Naive thymus-derived CD4-positive, alpha-beta T cell (primary cell): ENCODE data around the gene UBE3A. TPM values are rescaled to one million over a fixed set of nuclear protein-coding genes. Genes with fewer than 3 reads are reported as not detected.
A peak's percentile ranks its signal among the peaks of the same experiment; 100 is the strongest.

Source experiments
- ATAC-seq: fragments of 150-1000 bp; cut with Tn5 transposase; 2 replicates; pipeline ENCODE4 v1.10.0; 2021; ENCODE audit warnings: mild to moderate bottlenecking, moderate library complexity
- CTCF ChIA-PET: fragments of 350-600 bp; sonication (Branson Sonifier 250); formaldehyde crosslinking; loops from one replicate; lab custom pipeline; 2021; ENCODE audit warnings: antibody characterized with exemption; lab: Charles Lee
- POLR2A ChIA-PET: fragments of 350-600 bp; sonication (Branson Sonifier 250); formaldehyde crosslinking; loops from one replicate; lab custom pipeline; 2021; ENCODE audit warnings: antibody characterized with exemption, inconsistent platforms; lab: Charles Lee
- DNase-seq, 9 donors: peaks; one replicate each; pipeline versions ENCODE4 v3.0.0 to v3.0.0-alpha.2; 2020 to 2022; ENCODE audit warnings: mixed read lengths in 1 of 9
- H3K27ac ChIP-seq: one replicate; pipeline ENCODE4 v1.7.0; 2013; ENCODE audit warnings: mild to moderate bottlenecking, low read depth, low read length, moderate library complexity
- H3K27me3 ChIP-seq, 2 donors: one replicate each; pipeline ENCODE4 v1.7.0; 2013; ENCODE audit warnings: low read length in 2 of 2, mild to moderate bottlenecking in 2 of 2, moderate library complexity in 2 of 2; ENCODE audit not compliant: control insufficient read depth in 2 of 2, insufficient read depth in 2 of 2
- H3K36me3 ChIP-seq, 3 experiments: 1 replicate in 2 of 3; 2 replicates in 1 of 3; pipeline ENCODE4 v1.7.0; 2013; ENCODE audit warnings: low read length in 3 of 3, mild to moderate bottlenecking in 3 of 3, moderate library complexity in 1 of 3; ENCODE audit not compliant: insufficient read depth in 3 of 3, control insufficient read depth in 2 of 3
- H3K4me1 ChIP-seq, 2 donors: one replicate each; pipeline ENCODE4 v1.7.0; 2013; ENCODE audit warnings: low read length in 2 of 2, mild to moderate bottlenecking in 2 of 2, moderate library complexity in 1 of 2; ENCODE audit not compliant: control insufficient read depth in 2 of 2, insufficient read depth in 2 of 2
- H3K4me3 ChIP-seq: 2 replicates; pipeline ENCODE4 v1.7.0; 2013; ENCODE audit warnings: mild to moderate bottlenecking, low read length
- H3K9me3 ChIP-seq, 3 experiments: 1 replicate in 2 of 3; 2 replicates in 1 of 3; pipeline ENCODE4 v1.7.0; 2013; ENCODE audit warnings: low read length in 3 of 3; ENCODE audit not compliant: control insufficient read depth in 2 of 3
- H3K27ac Mint-ChIP-seq, 9 donors: one replicate each; pipeline ENCODE4 v1.8.0; 2020 to 2022; ENCODE audit warnings: mixed read lengths in 9 of 9, mild to moderate bottlenecking in 8 of 9, moderate library complexity in 5 of 9, inconsistent platforms in 2 of 9
- H3K27me3 Mint-ChIP-seq, 5 donors: one replicate each; pipeline ENCODE4 v1.8.0; 2021 to 2022; ENCODE audit warnings: mixed read lengths in 5 of 5, mild to moderate bottlenecking in 1 of 5
- H3K36me3 Mint-ChIP-seq, 5 donors: one replicate each; pipeline ENCODE4 v1.8.0; 2020 to 2022; ENCODE audit warnings: mixed read lengths in 5 of 5, mild to moderate bottlenecking in 3 of 5, inconsistent platforms in 1 of 5
- H3K4me1 Mint-ChIP-seq, 7 donors: one replicate each; pipeline ENCODE4 v1.8.0; 2020 to 2022; ENCODE audit warnings: mixed read lengths in 7 of 7, mild to moderate bottlenecking in 3 of 7, inconsistent platforms in 1 of 7
- H3K4me3 Mint-ChIP-seq, 10 donors: one replicate each; pipeline ENCODE4 v1.8.0; 2020 to 2022; ENCODE audit warnings: mild to moderate bottlenecking in 10 of 10, mixed read lengths in 10 of 10, moderate library complexity in 6 of 10, inconsistent platforms in 2 of 10
- H3K9me3 Mint-ChIP-seq, 11 donors: one replicate each; pipeline ENCODE4 v1.8.0; 2020 to 2022; ENCODE audit warnings: mixed read lengths in 11 of 11, mild to moderate bottlenecking in 4 of 11, inconsistent platforms in 1 of 11, moderate library complexity in 1 of 11
- intact Hi-C, 2 donors: fragments of 100-400 bp; cut with micrococcal nuclease; formaldehyde crosslinking; loops; one replicate each; pipeline ENCODE4 v1.15.1; 2023
- polyA plus RNA-seq, 2 donors: library from polyadenylated mRNA; unstranded; fragments of 300-500 nt; fragmentation: Illumina TruSeq; gene quantifications; one replicate each; pipeline ENCODE4 v1.2.3, GENCODE V29; 2021
- total RNA-seq, 6 experiments: library from RNA in 5 of 6; stranded (reverse) in 5 of 6; gene quantifications; 1 replicate in 5 of 6; 2 replicates in 1 of 6; pipeline ENCODE4 v1.2.3 and lab custom pipeline; 2021 to 2026

Gene UBE3A
- total and polyA plus RNA-seq, 7 experiments from 2014 or later, result 87.0 to 143 (median 107) TPM

GRCh38 chr15:25375557-25375956, 63.3 kb downstream of the UBE3A start:
- Histone ChIP-seq H3K4me1 (no peaks in the 10 kb centered on the region), H3K9me3 (no peaks in the 10 kb centered on the region), H3K36me3 (peaks cover 11 to 53% (median 23%) of the 10 kb centered on the region in 3 experiments), H3K4me3 (no peak overlapping the region), H3K27ac (no peak overlapping the region), H3K27me3 (no peaks in the 10 kb centered on the region)
- Mint-ChIP-seq H3K4me1 (peaks cover 0 to 44% (median 32%) of the 10 kb centered on the region in 7 donors), H3K27ac (no peak overlapping the region), H3K4me3 (no peak overlapping the region), H3K9me3 (peaks cover 0 to 59% (median 10%) of the 10 kb centered on the region in 11 donors), H3K27me3 (no peaks in the 10 kb centered on the region), H3K36me3 (peaks cover 19 to 97% (median 87%) of the 10 kb centered on the region in 5 donors)
- no peak for ATAC-seq
- intact Hi-C loops, result loop anchor here in 1 of 2 donors (5.0 kb wide), 1 partner anchor 52 kb away; no protein-coding TSS in a partner anchor
- POLR2A ChIA-PET, result no interaction called here
- CTCF ChIA-PET, result no interaction called here
- DNase-seq, result no peak

DNA sequence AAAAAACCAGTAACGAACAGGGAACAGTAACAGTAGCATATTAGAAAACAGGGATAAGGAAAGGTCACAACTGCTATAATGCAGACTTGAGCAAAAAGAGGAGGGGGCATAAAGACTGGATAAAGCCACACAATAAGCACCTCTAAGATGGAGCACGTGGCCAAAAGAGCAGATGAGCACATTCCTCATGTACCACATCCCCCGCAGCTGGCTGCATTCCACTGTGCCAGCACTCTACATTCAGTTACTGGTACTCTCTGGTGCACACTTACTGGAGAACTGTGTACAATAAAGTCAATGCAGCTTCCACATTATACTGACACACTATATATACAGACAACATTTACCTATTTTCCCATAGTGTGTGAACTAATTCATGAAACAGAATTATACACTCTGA, 64.7 kb downstream of the UBE3A start:
- POLR2A ChIA-PET, result no interaction called here
- Histone ChIP-seq H3K4me3 (no peak overlapping the region), H3K4me1 (no peaks in the 10 kb centered on the region), H3K27me3 (no peaks in the 10 kb centered on the region), H3K36me3 (peaks cover 15 to 59% (median 23%) of the 10 kb centered on the region in 3 experiments), H3K27ac (no peak overlapping the region), H3K9me3 (no peaks in the 10 kb centered on the region)
- Mint-ChIP-seq H3K27me3 (no peaks in the 10 kb centered on the region), H3K27ac (no peak overlapping the region), H3K4me1 (peaks cover 0 to 40% (median 33%) of the 10 kb centered on the region in 7 donors), H3K9me3 (peaks cover 0 to 56% (median 6%) of the 10 kb centered on the region in 11 donors), H3K4me3 (no peak overlapping the region), H3K36me3 (peaks cover 19 to 98% (median 89%) of the 10 kb centered on the region in 5 donors)
- DNase-seq, result no peak
- CTCF ChIA-PET, result interaction anchor here (0.5 kb wide), 1 partner anchor 42 kb away, joined by 4 read pairs; no protein-coding TSS in a partner anchor
- ATAC-seq, result no peak
- intact Hi-C loops, result no loop called here

DNA sequence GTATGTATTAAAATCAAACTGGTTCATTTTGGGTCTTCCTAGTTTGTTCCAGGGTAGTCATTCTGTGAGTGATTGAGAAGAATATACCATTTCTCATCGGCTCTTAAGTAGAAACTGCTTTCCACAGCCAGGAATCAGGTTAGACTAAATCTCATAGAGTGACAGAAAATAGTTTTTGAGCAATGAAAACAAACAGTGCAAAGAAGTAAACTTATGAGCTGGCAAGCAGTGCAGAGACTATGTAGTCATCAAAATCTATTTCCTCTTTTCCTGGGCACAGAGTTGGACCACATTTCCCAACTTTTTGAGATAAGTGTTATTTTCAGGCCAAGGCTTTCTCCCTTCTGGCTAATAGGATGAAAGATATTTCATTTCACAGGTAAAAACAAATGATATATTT, 66.5 kb downstream of the UBE3A start:
- Mint-ChIP-seq H3K27ac (no peak overlapping the region), H3K27me3 (no peaks in the 10 kb centered on the region), H3K36me3 (peaks cover 19 to 86% (median 79%) of the 10 kb centered on the region in 5 donors), H3K4me3 (no peak overlapping the region), H3K4me1 (peaks cover 2 to 34% (median 27%) of the 10 kb centered on the region in 7 donors), H3K9me3 (peaks cover 0 to 48% (median 6%) of the 10 kb centered on the region in 11 donors)
- POLR2A ChIA-PET, result no interaction called here
- no peaks in the 10 kb centered on the region for H3K9me3 ChIP-seq
- intact Hi-C loops, result no loop called here
- H3K27ac ChIP-seq, result no peak overlapping the region
- CTCF ChIA-PET, result no interaction called here
- DNase-seq, result no peak
- no peak overlapping the region for H3K4me3 ChIP-seq
- peaks cover 15 to 63% (median 23%) of the 10 kb centered on the region in 3 experiments for H3K36me3 ChIP-seq
- H3K27me3 ChIP-seq, result no peaks in the 10 kb centered on the region
- no peaks in the 10 kb centered on the region for H3K4me1 ChIP-seq
- no peak for ATAC-seq

GRCh38 chr15:25368850-25369249, 70.0 kb downstream of the UBE3A start:
- intact Hi-C loops, result no loop called here
- no peak for ATAC-seq
- H3K27ac Mint-ChIP-seq, result no peak overlapping the region
- no peak for DNase-seq
- no peaks in the 10 kb centered on the region for H3K27me3 ChIP-seq
- CTCF ChIA-PET, result no interaction called here
- peaks cover 8 to 45% (median 10%) of the 10 kb centered on the region in 3 experiments for H3K36me3 ChIP-seq
- no peaks in the 10 kb centered on the region for H3K4me1 ChIP-seq
- H3K4me3 ChIP-seq, result no peak overlapping the region
- no peak overlapping the region for H3K27ac ChIP-seq
- no peak overlapping the region for H3K4me3 Mint-ChIP-seq
- no peaks in the 10 kb centered on the region for H3K9me3 ChIP-seq
- H3K9me3 Mint-ChIP-seq, result peaks cover 0 to 49% (median 9%) of the 10 kb centered on the region in 11 donors
- peaks cover 13 to 69% (median 59%) of the 10 kb centered on the region in 5 donors for H3K36me3 Mint-ChIP-seq
- peaks cover 11 to 33% (median 27%) of the 10 kb centered on the region in 7 donors for H3K4me1 Mint-ChIP-seq
- no peaks in the 10 kb centered on the region for H3K27me3 Mint-ChIP-seq
- POLR2A ChIA-PET, result no interaction called here

GRCh38 chr15:25366058-25366457, 72.8 kb downstream of the UBE3A start:
- H3K36me3 ChIP-seq, result peaks cover 4 to 21% (median 5%) of the 10 kb centered on the region in 3 experiments
- intact Hi-C loops, result no loop called here
- Mint-ChIP-seq H3K36me3 (peaks cover 9 to 61% (median 50%) of the 10 kb centered on the region in 5 donors), H3K9me3 (peaks cover 0 to 29% (median 5%) of the 10 kb centered on the region in 11 donors), H3K27me3 (no peaks in the 10 kb centered on the region), H3K4me1 (peaks cover 5 to 36% (median 22%) of the 10 kb centered on the region in 7 donors), H3K27ac (peak overlapping the region in 1 of 9 donors; percentile 16), H3K4me3 (peak overlapping the region in 1 of 10 donors; percentile 21)
- H3K27ac ChIP-seq, result no peak overlapping the region
- H3K27me3 ChIP-seq, result no peaks in the 10 kb centered on the region
- ATAC-seq (no peak), DNase-seq (no peak)
- no peak overlapping the region for H3K4me3 ChIP-seq
- ChIA-PET CTCF (no interaction called here), POLR2A (no interaction called here)
- H3K9me3 ChIP-seq, result no peaks in the 10 kb centered on the region
- H3K4me1 ChIP-seq, result no peaks in the 10 kb centered on the region

- POLR2A ChIA-PET, result interaction anchor here (0.6 kb wide), 1 partner anchor 437 kb away, joined by 3 read pairs; no protein-coding TSS in a partner anchor
- Histone ChIP-seq H3K27me3 (no peaks in the 10 kb centered on the region), H3K4me3 (no peak overlapping the region), H3K9me3 (no peaks in the 10 kb centered on the region), H3K4me1 (no peaks in the 10 kb centered on the region), H3K36me3 (peaks cover 0 to 23% (median 5%) of the 10 kb centered on the region in 3 experiments), H3K27ac (no peak overlapping the region)
- Mint-ChIP-seq H3K4me1 (peaks cover 0 to 16% (median 9%) of the 10 kb centered on the region in 7 donors), H3K36me3 (peaks cover 4 to 55% (median 48%) of the 10 kb centered on the region in 5 donors), H3K27ac (no peak overlapping the region), H3K27me3 (no peaks in the 10 kb centered on the region), H3K4me3 (no peak overlapping the region), H3K9me3 (peaks cover 0 to 14% (median 3%) of the 10 kb centered on the region in 11 donors)
- intact Hi-C loops, result no loop called here
- no peak for ATAC-seq
- CTCF ChIA-PET, result no interaction called here
- no peak for DNase-seq
Measured at GRCh38 chr15:25362545-25362944, 76.3 kb downstream of the UBE3A start.

- DNase-seq, result no peak
- peaks cover 0 to 45% (median 0%) of the 10 kb centered on the region in 3 experiments for H3K36me3 ChIP-seq
- Mint-ChIP-seq H3K27me3 (no peaks in the 10 kb centered on the region), H3K4me3 (no peak overlapping the region), H3K36me3 (peaks cover 28 to 97% (median 80%) of the 10 kb centered on the region in 5 donors), H3K4me1 (peaks cover 0 to 11% (median 0%) of the 10 kb centered on the region in 7 donors), H3K27ac (no peak overlapping the region), H3K9me3 (peaks cover 0 to 72% (median 35%) of the 10 kb centered on the region in 11 donors)
- no peak overlapping the region for H3K27ac ChIP-seq
- intact Hi-C loops, result no loop called here
- CTCF ChIA-PET, result no interaction called here
- H3K9me3 ChIP-seq, result peaks cover 0 to 12% (median 10%) of the 10 kb centered on the region in 3 experiments
- no peak for ATAC-seq
- H3K27me3 ChIP-seq, result no peaks in the 10 kb centered on the region
- no peaks in the 10 kb centered on the region for H3K4me1 ChIP-seq
- POLR2A ChIA-PET, result no interaction called here
- no peak overlapping the region for H3K4me3 ChIP-seq
Measured at GRCh38 chr15:25347707-25348106, 91.1 kb downstream of the UBE3A start.
